Uterus (tissue), 4 donors: ENCODE measurements around the gene WWOX. TPM values are rescaled to one million over a fixed set of nuclear protein-coding genes. Genes with fewer than 3 reads are reported as not detected.

Source experiments
- DNase-seq, 2 donors: peaks; one replicate each; pipeline ENCODE4 v3.0.0-alpha.2; 2019 to 2020
- H3K27ac ChIP-seq, 2 donors: fragments of 200-600 bp; sonication (generic); 1 replicate in 1 of 2; 2 replicates in 1 of 2; pipeline ENCODE4 v1.5.1; 2016 to 2018
- H3K27me3 ChIP-seq, 2 donors: fragments of 200-600 bp; sonication (generic); one replicate each; pipeline ENCODE4 v1.5.1; 2018 to 2019; ENCODE audit warnings: control low read depth in 1 of 2
- H3K36me3 ChIP-seq, 2 donors: fragments of 200-600 bp; sonication (generic); one replicate each; pipeline ENCODE4 v1.5.1; 2019; ENCODE audit warnings: control low read depth in 1 of 2
- H3K4me1 ChIP-seq, 2 donors: fragments of 200-600 bp; sonication (generic); one replicate each; pipeline ENCODE4 v1.5.1; 2018 to 2019; ENCODE audit warnings: control low read depth in 1 of 2
- H3K4me3 ChIP-seq, 2 donors: fragments of 200-600 bp; sonication (generic); 1 replicate in 1 of 2; 2 replicates in 1 of 2; pipeline ENCODE4 v1.5.1; 2018 to 2019; ENCODE audit warnings: mild to moderate bottlenecking in 1 of 2
- H3K9me3 ChIP-seq, 2 donors: fragments of 200-600 bp; sonication (generic); one replicate each; pipeline ENCODE4 v1.5.1; 2019; ENCODE audit warnings: control low read depth in 1 of 2
- CTCF ChIP-seq, 4 experiments: fragments of 200-600 bp in 2 of 4; fragments of 450-650 bp in 2 of 4; sonication (generic) in 2 of 4; IDR thresholded peaks; one replicate each; pipeline ENCODE4 v1.5.1; 2016 to 2019; ENCODE audit warnings: antibody characterized with exemption in 4 of 4, mild to moderate bottlenecking in 2 of 4, moderate library complexity in 1 of 4
- POLR2A ChIP-seq, 2 donors: fragments of 450-650 bp; IDR thresholded peaks; one replicate each; pipeline ENCODE4 v1.6.1; 2016; ENCODE audit warnings: antibody characterized with exemption in 2 of 2, mild to moderate bottlenecking in 1 of 2, moderate library complexity in 1 of 2
- intact Hi-C: fragments of 100-400 bp; cut with DNase I; formaldehyde crosslinking; loops from one replicate; pipeline ENCODE4 v1.15.1; 2023; ENCODE audit warnings: low total_unique reads
- total RNA-seq, 4 donors: library from RNA; depleted of rRNA in 3 of 4; stranded (reverse); fragments of >200 nt in 3 of 4; gene quantifications; one replicate each; pipeline versions ENCODE4 v1.1.0 to v1.2.4, GENCODE V29; 2014 to 2023
- donor health status: DM: yes; HTN: yes; CAD: no.

The WWOX gene
- total RNA-seq, 4 donors from 2014 or later: 34.1 to 99.9 (median 55.8) TPM

- H3K27ac ChIP-seq: no peak overlapping the region
- intact Hi-C loops: no loop called here
These were observed 190.4 kb downstream of the WWOX start for GRCh38 chr16:78289844-78290277.

DNA sequence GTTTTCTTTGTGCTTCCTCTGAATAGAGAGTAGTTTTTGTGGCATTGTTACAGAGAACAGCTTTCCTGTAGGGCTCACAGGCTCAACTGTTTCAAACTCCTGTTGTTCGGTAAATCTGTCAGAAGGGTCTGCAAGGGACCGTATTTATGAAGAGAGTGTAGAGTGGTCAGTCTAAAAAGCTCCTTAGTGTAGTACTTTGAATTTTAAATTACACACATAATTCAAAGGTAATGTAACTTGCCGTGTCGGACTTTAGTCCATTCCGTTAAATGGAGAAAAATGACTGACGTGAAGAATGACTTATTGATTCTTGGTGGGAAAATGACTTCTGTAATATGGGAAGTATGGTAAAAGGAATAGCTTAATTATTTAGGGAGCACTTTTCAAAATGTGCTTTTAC is 190.9 kb downstream of the WWOX start:
- no peaks in the 10 kb centered on the region for H3K36me3 ChIP-seq
- no peaks in the 10 kb centered on the region for H3K4me1 ChIP-seq
- H3K4me3 ChIP-seq: no peak overlapping the region
- no peak for TF ChIP-seq POLR2A (IDR thresholded peaks at IDR 0.05)
- TF ChIP-seq CTCF (IDR thresholded peaks at IDR 0.05): no peak
- H3K27ac ChIP-seq: no peak overlapping the region
- no peak for DNase-seq
- intact Hi-C loops: no loop called here
- H3K9me3 ChIP-seq: no peaks in the 10 kb centered on the region
- H3K27me3 ChIP-seq: no peaks in the 10 kb centered on the region

More at GRCh38 chr16:78289844-78290277, 190.4 kb downstream of the WWOX start:
- no peaks in the 10 kb centered on the region for H3K27me3 ChIP-seq
- DNase-seq: no peak
- TF ChIP-seq CTCF (IDR thresholded peaks at IDR 0.05) (no peak), POLR2A (IDR thresholded peaks at IDR 0.05) (no peak)
- no peaks in the 10 kb centered on the region for H3K36me3 ChIP-seq
- no peaks in the 10 kb centered on the region for H3K9me3 ChIP-seq
- H3K4me1 ChIP-seq: no peaks in the 10 kb centered on the region
- no peak overlapping the region for H3K4me3 ChIP-seq

GRCh38 chr16:78290872-78291591 is 191.6 kb downstream of the WWOX start:
- Histone ChIP-seq H3K36me3 (no peaks in the 10 kb centered on the region), H3K27ac (peak overlapping the region in 1 of 2 donors; percentile 12), H3K9me3 (no peaks in the 10 kb centered on the region), H3K27me3 (no peaks in the 10 kb centered on the region), H3K4me1 (no peaks in the 10 kb centered on the region), H3K4me3 (no peak overlapping the region)
- intact Hi-C loops: no loop called here
- DNase-seq: no peak
- no peak for TF ChIP-seq CTCF (IDR thresholded peaks at IDR 0.05)

GRCh38 chr16:78291604-78292003 is 192.2 kb downstream of the WWOX start:
- intact Hi-C loops: no loop called here

More at GRCh38 chr16:78291604-78292003, 192.2 kb downstream of the WWOX start:
- TF ChIP-seq POLR2A (IDR thresholded peaks at IDR 0.05) (no peak), CTCF (IDR thresholded peaks at IDR 0.05) (no peak)
- Histone ChIP-seq H3K4me1 (no peaks in the 10 kb centered on the region), H3K9me3 (no peaks in the 10 kb centered on the region), H3K27me3 (no peaks in the 10 kb centered on the region), H3K27ac (peak overlapping the region in 1 of 2 donors; percentile 12), H3K4me3 (no peak overlapping the region), H3K36me3 (no peaks in the 10 kb centered on the region)
- peak in 1 of 2 donors; percentile 41 for DNase-seq
